Upper lobe of right lung (tissue), 1 donor: ENCODE results near the gene LRCH1. TPM values are rescaled to one million over a fixed set of nuclear protein-coding genes. Genes with fewer than 3 reads are reported as not detected.

ENCODE experiments used
- ATAC-seq: fragments of 200-7000 bp; cut with Tn5 transposase; one replicate; pipeline ENCODE4 v1.9.1; 2020; ENCODE audit warnings: mild to moderate bottlenecking, moderate library complexity
- DNase-seq: peaks from one replicate; pipeline ENCODE4 v3.0.0-alpha.2; 2020
- H3K27ac ChIP-seq: fragments of 200-600 bp; one replicate; pipeline ENCODE4 v1.8.0; 2022
- H3K27me3 ChIP-seq: fragments of 200-600 bp; one replicate; pipeline ENCODE4 v1.8.0; 2022; ENCODE audit warnings: mild to moderate bottlenecking
- H3K36me3 ChIP-seq: fragments of 200-600 bp; one replicate; pipeline ENCODE4 v1.8.0; 2022
- H3K4me1 ChIP-seq: fragments of 200-600 bp; one replicate; pipeline ENCODE4 v1.8.0; 2022
- H3K4me3 ChIP-seq: fragments of 200-600 bp; one replicate; pipeline ENCODE4 v1.8.0; 2022; ENCODE audit warnings: mild to moderate bottlenecking
- H3K9me3 ChIP-seq: fragments of 200-600 bp; one replicate; pipeline ENCODE4 v1.8.0; 2022
- intact Hi-C: fragments of 100-400 bp; cut with DNase I; formaldehyde crosslinking; loops from one replicate; pipeline ENCODE4 v1.11.0; 2022
- total RNA-seq: library from RNA; stranded (reverse); fragmentation: NEBNext Ultra II Directional; extraction: Animal tissue kit (Norgen Biotek cat#: 25700); gene quantifications from one replicate; pipeline ENCODE4 v1.2.1, GENCODE V29; 2021
- TF ChIP-seq, protein P1 (sequence below): fragments of 200-600 bp; IDR thresholded peaks from one replicate; pipeline ENCODE4 v1.8.0; 2022; ENCODE audit warnings: antibody characterized with exemption
- donor health status: DM: no; HTN: yes; CAD: no; lungs with severe emphysema.

Gene LRCH1
- total RNA-seq, 1 donor from 2014 or later: 32.0 TPM

DNA sequence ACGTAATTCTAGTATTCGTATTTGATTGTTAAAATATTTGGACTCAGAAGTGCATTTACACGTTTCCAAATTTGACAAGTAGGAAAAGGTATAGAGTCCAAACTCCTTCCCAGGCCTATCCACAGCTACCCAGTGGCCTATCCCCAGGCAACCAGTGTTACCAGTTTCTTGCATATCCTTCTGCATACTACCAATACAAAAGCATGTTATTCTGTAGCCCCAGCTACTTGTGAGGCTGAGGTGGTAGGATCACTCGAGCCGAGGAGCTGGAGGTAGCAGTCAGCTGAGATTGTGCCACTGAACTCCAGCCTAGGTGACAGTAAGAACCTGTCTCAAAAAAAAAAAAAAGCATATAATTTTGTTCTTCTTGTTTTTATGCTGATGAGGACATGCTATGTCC, 67.1 kb downstream of the LRCH1 start:
- no peak for DNase-seq
- no peaks in the 10 kb centered on the region for H3K27me3 ChIP-seq
- H3K9me3 ChIP-seq: no peaks in the 10 kb centered on the region
- peaks cover 41% of the 10 kb centered on the region for H3K4me1 ChIP-seq
- intact Hi-C loops: no loop called here
- H3K27ac ChIP-seq: no peak overlapping the region
- no peak overlapping the region for H3K4me3 ChIP-seq
- TF ChIP-seq, protein P1, sequence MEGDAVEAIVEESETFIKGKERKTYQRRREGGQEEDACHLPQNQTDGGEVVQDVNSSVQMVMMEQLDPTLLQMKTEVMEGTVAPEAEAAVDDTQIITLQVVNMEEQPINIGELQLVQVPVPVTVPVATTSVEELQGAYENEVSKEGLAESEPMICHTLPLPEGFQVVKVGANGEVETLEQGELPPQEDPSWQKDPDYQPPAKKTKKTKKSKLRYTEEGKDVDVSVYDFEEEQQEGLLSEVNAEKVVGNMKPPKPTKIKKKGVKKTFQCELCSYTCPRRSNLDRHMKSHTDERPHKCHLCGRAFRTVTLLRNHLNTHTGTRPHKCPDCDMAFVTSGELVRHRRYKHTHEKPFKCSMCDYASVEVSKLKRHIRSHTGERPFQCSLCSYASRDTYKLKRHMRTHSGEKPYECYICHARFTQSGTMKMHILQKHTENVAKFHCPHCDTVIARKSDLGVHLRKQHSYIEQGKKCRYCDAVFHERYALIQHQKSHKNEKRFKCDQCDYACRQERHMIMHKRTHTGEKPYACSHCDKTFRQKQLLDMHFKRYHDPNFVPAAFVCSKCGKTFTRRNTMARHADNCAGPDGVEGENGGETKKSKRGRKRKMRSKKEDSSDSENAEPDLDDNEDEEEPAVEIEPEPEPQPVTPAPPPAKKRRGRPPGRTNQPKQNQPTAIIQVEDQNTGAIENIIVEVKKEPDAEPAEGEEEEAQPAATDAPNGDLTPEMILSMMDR: no peak
- ATAC-seq: no peak
- H3K36me3 ChIP-seq: no peaks in the 10 kb centered on the region

DNA sequence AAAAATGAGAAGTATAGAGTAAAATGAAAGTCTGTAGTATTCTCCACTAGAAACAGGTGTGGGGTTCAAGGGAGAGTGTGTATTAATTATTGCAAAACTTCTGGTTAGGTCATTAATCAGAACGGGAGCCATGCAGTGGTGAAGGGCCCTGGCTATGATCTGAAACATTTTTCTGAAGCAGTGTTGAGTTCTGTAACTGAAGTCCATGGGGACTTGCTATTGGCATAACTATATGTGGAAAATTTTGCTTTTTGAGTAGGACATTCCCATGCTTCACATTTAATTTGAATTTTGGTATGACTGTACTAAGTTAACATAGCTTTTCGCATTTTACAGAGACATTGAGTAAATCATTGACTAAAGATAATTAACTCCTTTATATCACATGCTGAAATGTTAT, 67.5 kb downstream of the LRCH1 start:
- H3K4me1 ChIP-seq: peaks cover 39% of the 10 kb centered on the region
- intact Hi-C loops: no loop called here
- no peaks in the 10 kb centered on the region for H3K9me3 ChIP-seq
- TF ChIP-seq, protein P1: no peak
- DNase-seq: no peak
- no peaks in the 10 kb centered on the region for H3K36me3 ChIP-seq
- no peak overlapping the region for H3K4me3 ChIP-seq
- H3K27ac ChIP-seq: no peak overlapping the region
- no peak for ATAC-seq
- H3K27me3 ChIP-seq: no peaks in the 10 kb centered on the region

DNA sequence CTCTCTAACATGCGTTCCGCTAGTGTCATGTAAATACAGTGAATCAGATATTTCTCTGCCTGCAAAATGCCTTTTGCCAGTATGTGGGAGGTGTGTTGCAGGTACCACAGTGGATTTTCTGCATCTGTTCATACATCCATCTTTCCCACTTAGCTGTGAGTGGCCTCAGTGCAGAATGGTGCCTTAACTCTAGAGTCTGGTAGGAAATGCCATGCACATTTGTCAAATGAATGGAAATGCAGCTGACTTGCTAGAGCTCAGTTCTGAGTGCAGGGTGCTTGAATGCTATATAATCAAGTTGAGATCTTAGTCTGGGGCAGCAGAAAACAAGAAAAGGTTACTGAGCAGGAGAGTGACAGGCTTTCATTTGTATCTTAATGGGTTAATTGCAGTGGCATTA, 68.2 kb downstream of the LRCH1 start:
- TF ChIP-seq, protein P1: no peak
- Histone ChIP-seq H3K4me1 (peaks cover 32% of the 10 kb centered on the region), H3K27me3 (no peaks in the 10 kb centered on the region), H3K36me3 (no peaks in the 10 kb centered on the region), H3K27ac (no peak overlapping the region), H3K9me3 (no peaks in the 10 kb centered on the region), H3K4me3 (no peak overlapping the region)
- intact Hi-C loops: no loop called here
- no peak for DNase-seq
- ATAC-seq: no peak

DNA sequence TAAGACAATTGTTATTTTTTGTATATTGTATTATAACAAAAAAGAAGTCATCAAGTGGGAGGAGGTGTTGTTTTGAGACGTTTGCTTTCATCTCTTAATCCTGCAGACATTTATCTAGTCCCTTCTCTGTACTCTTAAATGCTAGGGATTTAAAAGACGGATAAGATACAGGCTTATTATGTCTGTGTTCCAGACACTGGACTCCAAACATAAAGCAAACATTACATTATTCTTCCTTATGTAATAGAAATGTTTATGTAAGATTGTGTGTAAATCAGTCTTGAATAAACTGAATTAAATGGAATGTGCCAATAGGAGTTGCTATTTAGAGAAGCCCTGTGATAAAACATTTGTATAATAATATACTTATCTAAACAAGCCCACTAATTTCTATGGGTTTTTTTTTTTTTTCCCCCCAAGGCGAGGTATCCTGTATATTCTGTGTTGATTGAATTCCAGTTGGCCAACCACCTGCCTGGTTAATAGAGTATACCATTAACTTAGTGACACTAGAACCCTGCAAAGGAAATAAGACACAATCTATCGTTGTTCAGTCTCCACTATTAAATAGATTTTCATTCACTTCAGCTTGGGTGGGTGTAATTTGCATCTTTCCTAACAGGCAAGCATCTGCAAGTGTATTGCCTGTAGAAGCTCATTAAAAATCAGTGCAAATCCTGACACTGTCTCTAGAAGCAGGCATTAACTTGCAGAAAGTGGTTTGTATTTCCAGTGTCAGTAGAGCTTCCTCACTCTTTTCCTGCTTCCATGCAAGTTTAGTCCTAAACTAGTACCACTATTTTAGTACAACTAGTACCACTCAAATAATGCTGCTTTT, 69.0 kb downstream of the LRCH1 start:
- H3K4me3 ChIP-seq: no peak overlapping the region
- H3K9me3 ChIP-seq: no peaks in the 10 kb centered on the region
- peaks cover 31% of the 10 kb centered on the region for H3K4me1 ChIP-seq
- ATAC-seq (no peak), DNase-seq (no peak)
- no peaks in the 10 kb centered on the region for H3K27me3 ChIP-seq
- TF ChIP-seq, protein P1: no peak
- no peak overlapping the region for H3K27ac ChIP-seq
- intact Hi-C loops: no loop called here
- no peaks in the 10 kb centered on the region for H3K36me3 ChIP-seq

DNA sequence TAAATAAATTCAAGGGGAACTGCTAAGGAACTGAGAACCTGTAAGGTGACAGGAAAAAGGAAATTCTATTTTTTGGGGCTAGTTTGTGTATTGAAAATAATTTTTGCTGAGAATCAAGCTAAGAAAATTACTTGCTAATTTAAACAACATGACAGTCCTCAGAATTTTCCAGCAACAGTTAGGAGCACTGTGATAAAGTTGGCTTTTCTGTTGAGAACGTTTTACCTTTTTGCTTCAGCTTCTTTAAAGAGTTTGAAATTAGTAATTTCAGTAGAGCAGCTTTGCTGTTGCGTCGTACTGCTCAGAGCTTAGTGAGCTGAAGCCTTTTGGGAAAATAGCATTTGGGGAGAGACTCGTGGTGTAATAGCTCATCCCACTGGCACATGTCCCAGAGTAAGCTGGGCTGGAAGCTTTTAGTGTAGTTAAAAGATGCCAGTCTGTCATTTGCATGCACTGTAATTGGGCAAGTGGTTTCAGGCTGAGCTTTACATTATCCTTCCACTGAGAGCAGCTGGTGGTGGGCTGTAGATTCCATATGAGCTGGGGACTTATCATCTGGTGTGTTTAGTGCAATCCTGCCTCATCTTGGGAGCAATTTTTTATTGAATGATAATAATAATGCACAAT, 69.8 kb downstream of the LRCH1 start:
- H3K4me1 ChIP-seq: peaks cover 31% of the 10 kb centered on the region
- H3K36me3 ChIP-seq: no peaks in the 10 kb centered on the region
- H3K4me3 ChIP-seq: no peak overlapping the region
- no peaks in the 10 kb centered on the region for H3K27me3 ChIP-seq
- H3K9me3 ChIP-seq: no peaks in the 10 kb centered on the region
- intact Hi-C loops: no loop called here
- TF ChIP-seq, protein P1: no peak
- H3K27ac ChIP-seq: no peak overlapping the region
- ATAC-seq (peak; percentile 16), DNase-seq (no peak)
